Stomach (tissue), 4 donors: ENCODE results near the gene ETS2.

ENCODE experiments used
- EP300 ChIP-seq: sonication (generic); formaldehyde crosslinking; IDR thresholded peaks from one replicate; pipeline ENCODE4 v1.6.1; 2017; ENCODE audit warnings: antibody characterized with exemption
- TF ChIP-seq, protein P1 (sequence below), 7 experiments: fragments of 450-650 bp in 4 of 7; fragments of 200-600 bp in 3 of 7; sonication (generic) in 3 of 7; IDR thresholded peaks; one replicate each; pipeline ENCODE4 v1.5.1; 2016 to 2019; ENCODE audit warnings: antibody characterized with exemption in 7 of 7, control low read depth in 2 of 7, mild to moderate bottlenecking in 1 of 7

DNA sequence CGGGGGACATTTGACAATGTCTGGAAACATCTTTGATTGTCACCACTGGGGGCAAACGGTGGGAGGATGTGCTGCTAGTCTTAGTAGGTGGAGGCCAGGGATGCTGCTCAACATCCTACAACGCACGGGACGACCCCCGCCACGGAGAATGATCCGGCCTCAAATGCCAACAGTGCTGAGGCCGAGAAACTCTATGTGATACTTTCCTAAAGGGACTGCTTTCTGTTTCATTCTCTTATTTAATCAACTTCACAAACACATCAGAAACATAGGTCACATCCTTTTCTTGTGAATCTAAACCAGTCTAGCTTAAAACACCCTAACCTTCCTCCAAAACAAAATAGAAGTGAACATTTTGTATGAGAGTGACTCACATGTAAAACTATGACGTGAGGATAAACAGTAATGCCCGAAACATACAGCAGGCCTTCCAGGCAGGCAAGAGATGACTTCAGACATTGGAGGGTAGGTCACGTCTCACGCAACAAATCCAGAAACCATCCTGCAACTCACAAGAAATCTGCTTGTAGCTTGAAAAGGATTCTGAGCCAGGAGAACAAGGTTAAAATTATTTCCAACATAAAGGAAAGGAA, 37.2 kb upstream of the ETS2 start:
- TF ChIP-seq, protein P1, sequence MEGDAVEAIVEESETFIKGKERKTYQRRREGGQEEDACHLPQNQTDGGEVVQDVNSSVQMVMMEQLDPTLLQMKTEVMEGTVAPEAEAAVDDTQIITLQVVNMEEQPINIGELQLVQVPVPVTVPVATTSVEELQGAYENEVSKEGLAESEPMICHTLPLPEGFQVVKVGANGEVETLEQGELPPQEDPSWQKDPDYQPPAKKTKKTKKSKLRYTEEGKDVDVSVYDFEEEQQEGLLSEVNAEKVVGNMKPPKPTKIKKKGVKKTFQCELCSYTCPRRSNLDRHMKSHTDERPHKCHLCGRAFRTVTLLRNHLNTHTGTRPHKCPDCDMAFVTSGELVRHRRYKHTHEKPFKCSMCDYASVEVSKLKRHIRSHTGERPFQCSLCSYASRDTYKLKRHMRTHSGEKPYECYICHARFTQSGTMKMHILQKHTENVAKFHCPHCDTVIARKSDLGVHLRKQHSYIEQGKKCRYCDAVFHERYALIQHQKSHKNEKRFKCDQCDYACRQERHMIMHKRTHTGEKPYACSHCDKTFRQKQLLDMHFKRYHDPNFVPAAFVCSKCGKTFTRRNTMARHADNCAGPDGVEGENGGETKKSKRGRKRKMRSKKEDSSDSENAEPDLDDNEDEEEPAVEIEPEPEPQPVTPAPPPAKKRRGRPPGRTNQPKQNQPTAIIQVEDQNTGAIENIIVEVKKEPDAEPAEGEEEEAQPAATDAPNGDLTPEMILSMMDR (IDR thresholded peaks at IDR 0.05), result no peak
- TF ChIP-seq EP300, result peak; percentile 81
